K562 (cell line): Measurements from ENCODE around the gene HAUS3.

ENCODE experiments used
- CBX5 ChIP-seq: IDR thresholded peaks from 2 replicates; pipeline ENCODE4 v1.6.1; 2014; ENCODE audit warnings: low read depth, borderline replicate concordance
- CTCF ChIP-seq, 3 experiments: IDR thresholded peaks in 2 of 3; conservative IDR thresholded peaks in 1 of 3; 2 replicates each; pipeline ENCODE4 v1.5.1; 2011 to 2012; ENCODE audit warnings: low read length in 3 of 3, mild to moderate bottlenecking in 3 of 3, control low read depth in 2 of 3, improper control_type of control experiment in 1 of 3, inconsistent platforms in 1 of 3, low read depth in 1 of 3, mixed read lengths in 1 of 3, moderate library complexity in 1 of 3; ENCODE audit not compliant: insufficient read depth in 2 of 3
- DLX4 ChIP-seq: fragments of 250-450 bp; sonication (Bioruptor Pico); IDR thresholded peaks from 2 replicates; pipeline ENCODE4 v1.6.1; 2021; ENCODE audit warnings: mild to moderate bottlenecking
- ELF1 ChIP-seq: fragments of 200-800 bp; sonication (Bioruptor generic); IDR thresholded peaks from 2 replicates; pipeline ENCODE4 v1.6.1; 2016; ENCODE audit warnings: missing genetic modification characterization, missing compliant biosample characterization
- EZH2 ChIP-seq: IDR thresholded peaks from 2 replicates; pipeline ENCODE4 v1.6.1; 2012; ENCODE audit warnings: low read depth, mild to moderate bottlenecking, inconsistent platforms, low read length, borderline replicate concordance
- MYBL2 ChIP-seq, 2 experiments: fragments of 450-650 bp in 1 of 2; sonication (generic) in 1 of 2; formaldehyde crosslinking in 1 of 2; IDR thresholded peaks; 2 replicates each; pipeline versions ENCODE4 v1.6.1 to v1.8.1; 2017 to 2022; ENCODE audit warnings: borderline replicate concordance in 1 of 2, inconsistent platforms in 1 of 2, low read depth in 1 of 2, mild to moderate bottlenecking in 1 of 2, missing genetic modification reagents in 1 of 2, moderate library complexity in 1 of 2
- NR2C2 ChIP-seq, 2 experiments: fragments of 200-800 bp in 1 of 2; sonication (Bioruptor generic) in 1 of 2; sonication (generic) in 1 of 2; formaldehyde crosslinking in 1 of 2; IDR thresholded peaks; 2 replicates each; pipeline versions ENCODE4 v1.6.1 to v1.8.0; 2016 to 2022; ENCODE audit warnings: mild to moderate bottlenecking in 1 of 2, missing compliant biosample characterization in 1 of 2, missing genetic modification characterization in 1 of 2, missing genetic modification reagents in 1 of 2
- POLR2AphosphoS5 ChIP-seq: IDR thresholded peaks from 2 replicates; pipeline ENCODE4 v1.6.1; 2011; ENCODE audit warnings: mild to moderate bottlenecking, low read depth, low read length, moderate library complexity; ENCODE audit not compliant: control insufficient read depth, insufficient read depth
- SMC3 ChIP-seq: conservative IDR thresholded peaks from 2 replicates; pipeline ENCODE4 v1.6.1; 2011; ENCODE audit warnings: low read depth, low read length, improper control_type of control experiment; ENCODE audit not compliant: insufficient read depth
- TF ChIP-seq, protein P1 (sequence below), 2 experiments: fragments of 450-650 bp; formaldehyde crosslinking in 1 of 2; IDR thresholded peaks; 2 replicates each; pipeline versions ENCODE4 v1.4.0 to v1.6.1; 2014 to 2020; ENCODE audit warnings: mild to moderate bottlenecking in 2 of 2, borderline replicate concordance in 1 of 2, low read depth in 1 of 2
- TF ChIP-seq, protein P2 (sequence below): fragments of 450-650 bp; formaldehyde crosslinking; IDR thresholded peaks from 2 replicates; pipeline ENCODE4 v1.4.0; 2022; ENCODE audit warnings: missing genetic modification characterization
- TF ChIP-seq, protein P3 (sequence below), 2 experiments: fragments of 450-650 bp in 1 of 2; IDR thresholded peaks; 2 replicates each; pipeline ENCODE4 v1.6.1; 2011 to 2017; ENCODE audit warnings: low read depth in 2 of 2, antibody characterized with exemption in 1 of 2, borderline replicate concordance in 1 of 2, low read length in 1 of 2, mild to moderate bottlenecking in 1 of 2, mixed read lengths in 1 of 2; ENCODE audit not compliant: control insufficient read depth in 1 of 2

GRCh38 chr4:2264481-2265041 is 22.6 kb upstream of the HAUS3 start:
- no peak for TF ChIP-seq ELF1 (tag)
- TF ChIP-seq MYBL2 (IDR thresholded peaks at IDR 0.05; ENCODE audit: low read depth): no peak
- TF ChIP-seq MYBL2 (CRISPR knock-in tag; IDR thresholded peaks at IDR 0.05; ENCODE audit: borderline replicate concordance): no peak
- no peak for TF ChIP-seq SMC3
- no peak for TF ChIP-seq CTCF (IDR thresholded peaks at IDR 0.05 in 2 of 3, conservative IDR thresholded peaks at IDR 0.05 in 1 of 3; ENCODE audit: insufficient read depth in 2 of 3, low read depth in 1 of 3, low read length in 3 of 3)
- TF ChIP-seq EZH2: no peak
- TF ChIP-seq, protein P1, sequence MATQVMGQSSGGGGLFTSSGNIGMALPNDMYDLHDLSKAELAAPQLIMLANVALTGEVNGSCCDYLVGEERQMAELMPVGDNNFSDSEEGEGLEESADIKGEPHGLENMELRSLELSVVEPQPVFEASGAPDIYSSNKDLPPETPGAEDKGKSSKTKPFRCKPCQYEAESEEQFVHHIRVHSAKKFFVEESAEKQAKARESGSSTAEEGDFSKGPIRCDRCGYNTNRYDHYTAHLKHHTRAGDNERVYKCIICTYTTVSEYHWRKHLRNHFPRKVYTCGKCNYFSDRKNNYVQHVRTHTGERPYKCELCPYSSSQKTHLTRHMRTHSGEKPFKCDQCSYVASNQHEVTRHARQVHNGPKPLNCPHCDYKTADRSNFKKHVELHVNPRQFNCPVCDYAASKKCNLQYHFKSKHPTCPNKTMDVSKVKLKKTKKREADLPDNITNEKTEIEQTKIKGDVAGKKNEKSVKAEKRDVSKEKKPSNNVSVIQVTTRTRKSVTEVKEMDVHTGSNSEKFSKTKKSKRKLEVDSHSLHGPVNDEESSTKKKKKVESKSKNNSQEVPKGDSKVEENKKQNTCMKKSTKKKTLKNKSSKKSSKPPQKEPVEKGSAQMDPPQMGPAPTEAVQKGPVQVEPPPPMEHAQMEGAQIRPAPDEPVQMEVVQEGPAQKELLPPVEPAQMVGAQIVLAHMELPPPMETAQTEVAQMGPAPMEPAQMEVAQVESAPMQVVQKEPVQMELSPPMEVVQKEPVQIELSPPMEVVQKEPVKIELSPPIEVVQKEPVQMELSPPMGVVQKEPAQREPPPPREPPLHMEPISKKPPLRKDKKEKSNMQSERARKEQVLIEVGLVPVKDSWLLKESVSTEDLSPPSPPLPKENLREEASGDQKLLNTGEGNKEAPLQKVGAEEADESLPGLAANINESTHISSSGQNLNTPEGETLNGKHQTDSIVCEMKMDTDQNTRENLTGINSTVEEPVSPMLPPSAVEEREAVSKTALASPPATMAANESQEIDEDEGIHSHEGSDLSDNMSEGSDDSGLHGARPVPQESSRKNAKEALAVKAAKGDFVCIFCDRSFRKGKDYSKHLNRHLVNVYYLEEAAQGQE (IDR thresholded peaks at IDR 0.05; ENCODE audit: borderline replicate concordance): no peak
- TF ChIP-seq, protein P1 (CRISPR knock-in tag; IDR thresholded peaks at IDR 0.05; ENCODE audit: low read depth): no peak
- no peak for TF ChIP-seq CBX5
- TF ChIP-seq DLX4: no peak
- TF ChIP-seq NR2C2 (CRISPR knock-in tag; IDR thresholded peaks at IDR 0.05): no peak
- TF ChIP-seq NR2C2 (tag; IDR thresholded peaks at IDR 0.05): no peak
- TF ChIP-seq, protein P2, sequence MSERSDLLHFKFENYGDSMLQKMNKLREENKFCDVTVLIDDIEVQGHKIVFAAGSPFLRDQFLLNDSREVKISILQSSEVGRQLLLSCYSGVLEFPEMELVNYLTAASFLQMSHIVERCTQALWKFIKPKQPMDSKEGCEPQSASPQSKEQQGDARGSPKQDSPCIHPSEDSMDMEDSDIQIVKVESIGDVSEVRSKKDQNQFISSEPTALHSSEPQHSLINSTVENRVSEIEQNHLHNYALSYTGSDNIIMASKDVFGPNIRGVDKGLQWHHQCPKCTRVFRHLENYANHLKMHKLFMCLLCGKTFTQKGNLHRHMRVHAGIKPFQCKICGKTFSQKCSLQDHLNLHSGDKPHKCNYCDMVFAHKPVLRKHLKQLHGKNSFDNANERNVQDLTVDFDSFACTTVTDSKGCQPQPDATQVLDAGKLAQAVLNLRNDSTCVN: no peak
- TF ChIP-seq, protein P3, sequence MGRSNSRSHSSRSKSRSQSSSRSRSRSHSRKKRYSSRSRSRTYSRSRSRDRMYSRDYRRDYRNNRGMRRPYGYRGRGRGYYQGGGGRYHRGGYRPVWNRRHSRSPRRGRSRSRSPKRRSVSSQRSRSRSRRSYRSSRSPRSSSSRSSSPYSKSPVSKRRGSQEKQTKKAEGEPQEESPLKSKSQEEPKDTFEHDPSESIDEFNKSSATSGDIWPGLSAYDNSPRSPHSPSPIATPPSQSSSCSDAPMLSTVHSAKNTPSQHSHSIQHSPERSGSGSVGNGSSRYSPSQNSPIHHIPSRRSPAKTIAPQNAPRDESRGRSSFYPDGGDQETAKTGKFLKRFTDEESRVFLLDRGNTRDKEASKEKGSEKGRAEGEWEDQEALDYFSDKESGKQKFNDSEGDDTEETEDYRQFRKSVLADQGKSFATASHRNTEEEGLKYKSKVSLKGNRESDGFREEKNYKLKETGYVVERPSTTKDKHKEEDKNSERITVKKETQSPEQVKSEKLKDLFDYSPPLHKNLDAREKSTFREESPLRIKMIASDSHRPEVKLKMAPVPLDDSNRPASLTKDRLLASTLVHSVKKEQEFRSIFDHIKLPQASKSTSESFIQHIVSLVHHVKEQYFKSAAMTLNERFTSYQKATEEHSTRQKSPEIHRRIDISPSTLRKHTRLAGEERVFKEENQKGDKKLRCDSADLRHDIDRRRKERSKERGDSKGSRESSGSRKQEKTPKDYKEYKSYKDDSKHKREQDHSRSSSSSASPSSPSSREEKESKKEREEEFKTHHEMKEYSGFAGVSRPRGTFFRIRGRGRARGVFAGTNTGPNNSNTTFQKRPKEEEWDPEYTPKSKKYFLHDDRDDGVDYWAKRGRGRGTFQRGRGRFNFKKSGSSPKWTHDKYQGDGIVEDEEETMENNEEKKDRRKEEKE (IDR thresholded peaks at IDR 0.05; ENCODE audit: borderline replicate concordance in 1 of 2, control insufficient read depth in 1 of 2, low read depth in 2 of 2, low read length in 1 of 2): no peak
- no peak for TF ChIP-seq POLR2AphosphoS5
